KMS-11 (cell line): ENCODE data around the gene FAM83D.

Experiments
- H2AFZ ChIP-seq: fragments of 200-600 bp; sonication (generic); 2 replicates; pipeline ENCODE4 v1.6.1; 2016; ENCODE audit warnings: antibody characterized with exemption, mixed run types, low read depth
- H3K27ac ChIP-seq: fragments of 200-600 bp; sonication (generic); 2 replicates; pipeline ENCODE4 v1.6.1; 2016; ENCODE audit warnings: mild to moderate bottlenecking, mixed run types
- H3K27me3 ChIP-seq: fragments of 200-600 bp; sonication (generic); 2 replicates; pipeline ENCODE4 v1.6.1; 2017; ENCODE audit warnings: mild to moderate bottlenecking, low read depth, mixed run types, moderate library complexity; ENCODE audit not compliant: insufficient read depth
- H3K36me3 ChIP-seq: fragments of 200-600 bp; sonication (generic); 2 replicates; pipeline ENCODE4 v1.6.1; 2017; ENCODE audit warnings: mild to moderate bottlenecking, mixed run types; ENCODE audit not compliant: insufficient read depth
- H3K4me1 ChIP-seq: fragments of 200-600 bp; sonication (generic); 2 replicates; pipeline ENCODE4 v1.6.1; 2016; ENCODE audit warnings: mild to moderate bottlenecking, low read depth, mixed run types; ENCODE audit not compliant: poor library complexity, severe bottlenecking
- H3K4me2 ChIP-seq: fragments of 200-600 bp; sonication (generic); 2 replicates; pipeline ENCODE4 v1.7.0; 2016; ENCODE audit warnings: mild to moderate bottlenecking, mixed run types
- H3K4me3 ChIP-seq: fragments of 200-600 bp; sonication (generic); IDR thresholded peaks from 2 replicates; pipeline ENCODE4 v1.6.1; 2017; ENCODE audit warnings: low read depth, low read length, mixed read lengths; ENCODE audit not compliant: insufficient read depth
- H3K79me2 ChIP-seq: fragments of 200-600 bp; sonication (generic); 2 replicates; pipeline ENCODE4 v1.6.1; 2016; ENCODE audit warnings: low read depth, mixed run types; ENCODE audit not compliant: insufficient read depth
- H3K9ac ChIP-seq: fragments of 200-600 bp; sonication (generic); 2 replicates; pipeline ENCODE4 v1.6.1; 2016; ENCODE audit warnings: mild to moderate bottlenecking, mixed run types
- H4K20me1 ChIP-seq: fragments of 200-600 bp; sonication (generic); 2 replicates; pipeline ENCODE4 v1.6.1; 2016; ENCODE audit warnings: mild to moderate bottlenecking, mixed run types; ENCODE audit not compliant: insufficient read depth
- TF ChIP-seq, protein P1 (sequence below): fragments of 200-600 bp; sonication (generic); conservative IDR thresholded peaks from 2 replicates; pipeline ENCODE4 v1.6.1; 2017; ENCODE audit warnings: low read depth, mild to moderate bottlenecking, antibody characterized with exemption, low read length, moderate library complexity, mixed read lengths

FAM83D gene

DNA sequence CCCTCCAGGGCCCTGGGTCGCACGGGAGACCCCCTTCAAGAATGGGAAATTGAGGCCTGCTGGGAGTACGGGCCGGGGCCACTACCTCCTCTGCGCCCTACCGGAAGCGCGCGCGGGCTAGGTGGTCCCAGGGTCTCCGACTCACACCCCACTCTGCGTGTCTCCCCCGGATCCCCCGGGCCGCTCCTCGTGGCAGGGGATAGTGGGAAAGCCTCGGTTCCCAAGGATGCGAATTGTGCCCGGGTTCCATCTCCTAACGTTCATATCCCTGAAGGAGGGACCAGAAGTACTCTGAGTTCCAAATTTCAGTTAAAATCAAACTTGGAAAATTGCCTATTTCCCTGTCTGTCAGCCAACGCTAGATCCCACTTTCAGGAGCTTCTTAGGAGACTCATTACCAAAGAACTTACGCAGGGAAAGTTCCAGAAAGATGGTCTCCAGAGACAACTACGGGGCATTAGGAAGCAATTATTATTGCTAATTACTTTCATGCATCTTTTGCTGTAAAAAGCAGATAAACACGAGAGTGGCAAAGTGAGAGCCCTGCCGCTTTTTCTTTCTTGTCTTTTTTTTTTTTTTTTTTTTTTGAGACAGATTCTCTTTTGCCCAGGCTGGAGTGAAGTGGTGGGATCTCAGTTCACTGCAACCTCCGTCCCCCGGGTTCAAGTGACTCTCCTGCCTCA is 858 bp downstream of the FAM83D start:
- peak overlapping the region; percentile 80 for H3K4me2 ChIP-seq
- peak overlapping the region; percentile 50 for H2AFZ ChIP-seq
- H3K79me2 ChIP-seq = peaks cover 58% of the 10 kb centered on the region
- H3K4me3 ChIP-seq = peak overlapping the region; percentile 69
- no peaks in the 10 kb centered on the region for H3K36me3 ChIP-seq
- H3K27me3 ChIP-seq = no peaks in the 10 kb centered on the region
- H3K4me1 ChIP-seq = peaks cover 34% of the 10 kb centered on the region
- TF ChIP-seq, protein P1, sequence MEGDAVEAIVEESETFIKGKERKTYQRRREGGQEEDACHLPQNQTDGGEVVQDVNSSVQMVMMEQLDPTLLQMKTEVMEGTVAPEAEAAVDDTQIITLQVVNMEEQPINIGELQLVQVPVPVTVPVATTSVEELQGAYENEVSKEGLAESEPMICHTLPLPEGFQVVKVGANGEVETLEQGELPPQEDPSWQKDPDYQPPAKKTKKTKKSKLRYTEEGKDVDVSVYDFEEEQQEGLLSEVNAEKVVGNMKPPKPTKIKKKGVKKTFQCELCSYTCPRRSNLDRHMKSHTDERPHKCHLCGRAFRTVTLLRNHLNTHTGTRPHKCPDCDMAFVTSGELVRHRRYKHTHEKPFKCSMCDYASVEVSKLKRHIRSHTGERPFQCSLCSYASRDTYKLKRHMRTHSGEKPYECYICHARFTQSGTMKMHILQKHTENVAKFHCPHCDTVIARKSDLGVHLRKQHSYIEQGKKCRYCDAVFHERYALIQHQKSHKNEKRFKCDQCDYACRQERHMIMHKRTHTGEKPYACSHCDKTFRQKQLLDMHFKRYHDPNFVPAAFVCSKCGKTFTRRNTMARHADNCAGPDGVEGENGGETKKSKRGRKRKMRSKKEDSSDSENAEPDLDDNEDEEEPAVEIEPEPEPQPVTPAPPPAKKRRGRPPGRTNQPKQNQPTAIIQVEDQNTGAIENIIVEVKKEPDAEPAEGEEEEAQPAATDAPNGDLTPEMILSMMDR = no peak
- peak overlapping the region; percentile 84 for H3K9ac ChIP-seq
- H3K27ac ChIP-seq = peak overlapping the region; percentile 38
- H4K20me1 ChIP-seq = peaks cover 19% of the 10 kb centered on the region; the same call in 1 of the 2 replicates

- H3K27ac ChIP-seq = no peak overlapping the region
- peaks cover 34% of the 10 kb centered on the region for H3K4me1 ChIP-seq
- TF ChIP-seq, protein P1 = no peak
- H3K4me2 ChIP-seq = peak overlapping the region; percentile 80
- H3K9ac ChIP-seq = peak overlapping the region; percentile 84; the same call in 1 of the 2 replicates
- no peak overlapping the region for H2AFZ ChIP-seq
- H3K79me2 ChIP-seq = peaks cover 68% of the 10 kb centered on the region
- no peaks in the 10 kb centered on the region for H3K27me3 ChIP-seq
- H4K20me1 ChIP-seq = peaks cover 28% of the 10 kb centered on the region
- H3K4me3 ChIP-seq = no peak overlapping the region
- no peaks in the 10 kb centered on the region for H3K36me3 ChIP-seq
Measured at GRCh38 chr20:38927902-38928578, 1.8 kb downstream of the FAM83D start.

GRCh38 chr20:38930242-38930569 is 4.0 kb downstream of the FAM83D start:
- H3K4me1 ChIP-seq = peaks cover 39% of the 10 kb centered on the region
- H3K4me3 ChIP-seq = no peak overlapping the region
- no peak overlapping the region for H2AFZ ChIP-seq
- H3K4me2 ChIP-seq = peak overlapping the region; percentile 14; the same call in 1 of the 2 replicates
- no peaks in the 10 kb centered on the region for H3K27me3 ChIP-seq
- peaks cover 28% of the 10 kb centered on the region for H4K20me1 ChIP-seq
- H3K27ac ChIP-seq = no peak overlapping the region
- no peaks in the 10 kb centered on the region for H3K36me3 ChIP-seq
- peaks cover 90% of the 10 kb centered on the region for H3K79me2 ChIP-seq
- no peak overlapping the region for H3K9ac ChIP-seq
- TF ChIP-seq, protein P1 = no peak

DNA sequence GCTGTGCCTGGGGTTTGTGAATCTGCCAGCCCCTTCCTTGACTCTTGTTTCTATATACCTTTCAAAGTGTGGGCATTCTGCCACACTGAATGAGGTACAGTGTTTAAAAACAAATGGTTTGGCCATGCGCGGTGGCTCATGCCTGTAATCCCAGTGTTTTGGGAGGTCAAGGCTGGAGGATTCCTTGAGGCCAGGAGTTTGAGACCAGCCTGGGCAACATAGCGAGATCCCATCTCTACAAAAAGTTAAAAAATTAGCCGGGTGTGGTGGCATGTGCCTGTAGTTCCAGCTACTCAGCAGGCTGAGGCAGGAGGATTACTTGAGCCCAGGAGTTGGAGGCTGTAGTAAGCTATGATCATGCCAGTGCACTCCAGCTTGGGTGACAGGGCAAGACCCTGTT is 5.8 kb downstream of the FAM83D start:
- Histone ChIP-seq H3K4me1 (peaks cover 39% of the 10 kb centered on the region), H3K36me3 (no peaks in the 10 kb centered on the region; the same call in 1 of the 2 replicates), H3K27me3 (no peaks in the 10 kb centered on the region), H3K9ac (no peak overlapping the region), H3K4me2 (no peak overlapping the region), H2AFZ (no peak overlapping the region), H3K27ac (no peak overlapping the region), H3K4me3 (no peak overlapping the region), H3K79me2 (peaks cover 100% of the 10 kb centered on the region), H4K20me1 (peaks cover 36% of the 10 kb centered on the region)
- TF ChIP-seq, protein P1 = no peak
